ENCODE results near the gene KRTAP9-9. TPM values are rescaled to one million over a fixed set of nuclear protein-coding genes. Genes with fewer than 3 reads are reported as not detected.
"Not testable (repeated sequence)": the region's sequence is repeated elsewhere in the genome, so short reads cannot be mapped to it uniquely, and the experiment has no call there.

Gene KRTAP9-9
- total RNA-seq, 1 experiment from 2014 or later: not detected

DNA sequence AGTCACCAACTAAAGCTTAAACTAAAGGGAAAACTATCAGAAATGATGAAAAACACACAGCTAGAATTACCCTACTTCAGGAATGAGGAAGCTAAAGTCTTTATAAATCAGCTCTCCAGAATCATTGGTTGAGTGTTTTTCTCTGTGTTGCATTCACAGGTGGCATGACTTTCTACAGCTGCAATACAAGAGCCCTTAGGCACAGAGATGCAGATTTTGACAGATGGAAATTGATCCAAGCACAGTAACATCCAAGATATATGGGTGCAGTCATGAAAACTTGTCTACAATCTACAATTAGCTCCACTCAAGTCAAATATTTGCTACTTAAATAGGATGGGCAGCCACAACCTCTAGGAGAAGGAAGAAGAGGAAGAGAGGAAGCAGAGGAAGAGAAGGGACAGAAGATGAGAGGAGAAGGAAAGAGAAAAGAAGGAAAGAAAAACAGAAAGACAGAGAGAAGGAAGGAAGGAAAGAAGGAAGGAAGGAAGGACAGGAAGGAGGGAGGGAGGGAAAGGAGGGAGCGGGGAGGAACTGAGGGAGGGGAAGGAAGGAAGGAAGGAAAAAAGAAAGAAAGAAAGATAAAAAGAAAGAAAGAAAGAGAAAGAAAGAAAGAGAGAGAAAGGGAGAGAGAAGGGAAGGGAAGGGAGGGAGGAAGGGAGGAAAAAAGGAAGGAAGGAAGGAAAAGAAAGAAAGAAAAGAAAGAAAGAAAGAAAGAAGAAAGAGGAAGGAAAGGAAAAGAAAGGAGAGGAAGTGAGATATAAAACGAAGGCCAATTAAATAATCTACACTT is 8.0 kb upstream of the KRTAP9-9 start:
- H3K4me1 ChIP-seq (replicated peaks); H3K27ac ChIP-seq; DNase-seq (ENCODE audit: low read depth in 1 of 2, low spot score in 2 of 2); H3K36me3 ChIP-seq; H3K27me3 ChIP-seq (replicated peaks); H3K9me3 ChIP-seq (replicated peaks); H3K4me3 ChIP-seq: not testable (repeated sequence)

DNA sequence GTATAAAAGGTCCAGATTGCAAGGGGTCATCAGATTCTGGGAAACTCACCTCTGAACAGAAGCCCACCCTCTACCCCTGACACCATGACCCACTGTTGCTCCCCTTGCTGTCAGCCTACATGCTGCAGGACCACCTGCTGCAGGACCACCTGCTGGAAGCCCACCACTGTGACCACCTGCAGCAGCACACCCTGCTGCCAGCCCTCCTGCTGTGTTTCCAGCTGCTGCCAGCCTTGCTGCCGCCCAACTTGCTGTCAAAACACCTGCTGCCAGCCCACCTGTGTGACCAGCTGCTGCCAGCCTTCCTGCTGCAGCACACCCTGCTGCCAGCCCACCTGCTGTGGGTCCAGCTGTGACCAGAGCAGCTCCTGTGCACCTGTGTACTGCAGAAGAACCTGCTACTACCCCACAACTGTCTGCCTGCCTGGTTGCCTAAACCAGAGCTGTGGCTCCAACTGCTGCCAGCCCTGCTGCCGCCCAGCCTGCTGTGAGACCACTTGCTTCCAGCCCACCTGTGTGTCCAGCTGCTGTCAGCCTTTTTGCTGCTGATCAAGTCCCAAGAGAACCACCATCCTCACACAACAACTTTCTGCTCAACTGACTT is 5.4 kb upstream of the KRTAP9-9 start, which contains the start of gene KRTAP9-4:
Gene KRTAP9-4 (plus strand): TSS at position 51 of the 604 bp plus-strand sequence. CDS start 34 bp downstream, at position 85.
- not testable (repeated sequence) for H3K27ac ChIP-seq

DNA sequence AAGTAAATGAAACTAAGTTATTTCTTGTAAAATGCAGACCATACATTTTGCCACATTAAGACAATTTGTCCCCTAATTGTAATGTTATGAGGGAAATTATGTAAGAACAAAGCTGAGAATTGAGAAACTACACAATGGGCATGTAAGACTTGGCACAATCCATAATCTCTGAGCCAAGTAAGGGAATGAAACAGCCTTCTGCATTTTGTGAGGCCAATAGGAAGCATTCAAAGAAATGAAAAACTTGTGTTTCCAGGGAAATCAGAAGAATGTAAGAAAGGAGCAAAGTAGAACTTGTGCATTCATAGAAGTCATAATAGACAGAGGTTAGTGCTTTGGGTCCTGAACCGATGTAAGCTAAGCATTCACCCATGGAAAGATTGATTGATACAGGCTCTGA is 3.9 kb upstream of the KRTAP9-9 start:
- Histone ChIP-seq H3K36me3 (no peaks in the 10 kb centered on the region), H3K27ac (no peak overlapping the region), H3K9me3 (replicated peaks) (no peaks in the 10 kb centered on the region), H3K4me1 (replicated peaks) (no peaks in the 10 kb centered on the region), H3K4me3 (no peak overlapping the region), H3K27me3 (replicated peaks) (peaks cover 13% of the 10 kb centered on the region)
- no peak for DNase-seq (ENCODE audit: low read depth in 1 of 2, low spot score in 2 of 2)

More for the DNA sequence above, 5.4 kb upstream of the KRTAP9-9 start, which contains the start of gene KRTAP9-4:
- H3K27me3 ChIP-seq (replicated peaks): peaks cover 13% of the 10 kb centered on the region
- not testable (repeated sequence) for H3K36me3 ChIP-seq; H3K4me3 ChIP-seq; DNase-seq (ENCODE audit: low read depth in 1 of 2, low spot score in 2 of 2); H3K4me1 ChIP-seq (replicated peaks); H3K9me3 ChIP-seq (replicated peaks)

DNA sequence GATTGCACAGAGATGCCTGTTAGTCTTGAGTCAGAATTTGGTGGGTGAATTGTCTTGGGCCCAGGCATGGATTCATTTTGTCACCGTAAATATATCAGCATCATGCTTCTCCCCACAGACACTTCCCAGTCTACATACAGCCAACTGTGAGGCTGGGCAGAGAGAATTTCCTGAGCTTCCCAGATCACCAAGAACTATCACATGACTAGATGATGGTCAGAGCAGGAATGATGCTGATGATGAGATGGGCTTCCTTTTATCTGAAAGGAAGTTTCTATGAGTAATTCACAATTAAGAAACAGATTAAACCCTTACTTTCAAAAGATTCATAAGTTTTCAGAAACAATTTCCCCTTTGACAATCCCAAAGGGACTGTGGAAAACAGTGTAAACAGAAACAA is 323 bp upstream of the KRTAP9-9 start:
- Histone ChIP-seq H3K4me3 (no peak overlapping the region), H3K36me3 (no peaks in the 10 kb centered on the region), H3K9me3 (replicated peaks) (no peaks in the 10 kb centered on the region), H3K27ac (no peak overlapping the region), H3K4me1 (replicated peaks) (no peaks in the 10 kb centered on the region), H3K27me3 (replicated peaks) (peaks cover 16% of the 10 kb centered on the region)
- DNase-seq (ENCODE audit: low read depth in 1 of 2, low spot score in 2 of 2): no peak

DNA sequence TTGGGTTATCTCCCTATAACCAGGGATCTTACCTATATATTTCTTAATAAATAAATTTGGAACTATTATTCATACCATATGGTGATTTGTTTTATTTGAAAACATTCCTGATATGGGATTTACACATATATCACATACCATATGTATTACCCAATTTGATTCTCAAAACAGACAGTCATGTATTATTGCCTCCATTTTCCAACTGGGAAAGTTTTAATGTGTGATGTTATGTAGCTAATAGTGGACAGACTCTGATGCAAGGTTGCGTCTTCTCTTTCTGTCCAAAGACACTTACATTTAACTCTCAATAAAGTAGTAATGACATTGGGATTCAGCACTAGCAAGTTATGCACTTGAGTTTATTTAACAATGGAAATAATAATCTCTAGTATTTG is 1.1 kb downstream of the KRTAP9-9 start:
- H3K4me1 ChIP-seq (replicated peaks): no peaks in the 10 kb centered on the region
- peaks cover 16% of the 10 kb centered on the region for H3K27me3 ChIP-seq (replicated peaks)
- no peak overlapping the region for H3K4me3 ChIP-seq

DNA sequence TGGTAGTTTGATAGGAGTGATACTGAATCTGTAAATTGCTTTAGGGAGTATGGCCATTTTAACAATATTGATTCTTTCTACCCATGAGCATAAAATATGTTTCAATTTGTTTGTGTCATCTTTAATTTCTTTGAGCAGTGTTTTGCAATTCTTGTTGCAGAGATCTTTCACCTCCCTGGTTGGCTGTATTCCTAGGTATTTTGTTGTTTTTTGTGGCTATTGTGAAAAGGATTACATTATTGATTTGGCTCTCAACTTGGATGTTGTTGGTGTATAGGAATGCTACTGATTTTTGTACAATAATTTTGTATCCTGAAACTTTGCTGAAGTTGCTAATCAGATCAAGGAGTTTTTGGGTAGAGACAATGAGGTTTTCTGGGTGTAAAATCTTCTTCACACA is 3.2 kb downstream of the KRTAP9-9 start:
- no peaks in the 10 kb centered on the region for H3K4me1 ChIP-seq (replicated peaks)
- DNase-seq (ENCODE audit: low read depth in 1 of 2, low spot score in 2 of 2): no peak
- H3K27me3 ChIP-seq (replicated peaks): peaks cover 7% of the 10 kb centered on the region

More for the DNA sequence above, 1.1 kb downstream of the KRTAP9-9 start:
- no peaks in the 10 kb centered on the region for H3K36me3 ChIP-seq
- DNase-seq (ENCODE audit: low read depth in 1 of 2, low spot score in 2 of 2): no peak
- H3K9me3 ChIP-seq (replicated peaks): no peaks in the 10 kb centered on the region
- no peak overlapping the region for H3K27ac ChIP-seq

DNA sequence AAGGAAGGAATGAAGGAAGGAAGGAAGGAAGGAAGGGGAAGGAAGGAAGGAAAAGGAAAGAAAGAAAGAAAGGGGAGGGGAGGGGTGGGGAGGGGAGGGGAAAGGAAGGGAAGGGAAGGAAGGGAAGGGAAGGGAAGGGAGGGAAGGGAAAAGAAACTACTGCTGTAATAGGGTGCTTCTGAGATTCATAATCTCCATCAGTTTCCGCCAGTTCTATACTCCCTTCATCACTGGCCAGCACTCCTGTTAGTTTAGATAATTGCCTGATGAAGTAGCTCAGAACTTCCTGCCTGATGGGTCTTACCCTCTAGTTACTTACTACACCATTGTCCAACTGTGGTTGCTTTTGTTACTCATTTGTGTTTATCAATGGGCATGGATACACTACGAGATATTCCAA is 8.0 kb downstream of the KRTAP9-9 start:
- H3K36me3 ChIP-seq: no peaks in the 10 kb centered on the region

More for the DNA sequence above, 3.2 kb downstream of the KRTAP9-9 start:
- H3K9me3 ChIP-seq (replicated peaks): no peaks in the 10 kb centered on the region
- H3K27ac ChIP-seq: no peak overlapping the region
- H3K36me3 ChIP-seq: no peaks in the 10 kb centered on the region
- no peak overlapping the region for H3K4me3 ChIP-seq

DNA sequence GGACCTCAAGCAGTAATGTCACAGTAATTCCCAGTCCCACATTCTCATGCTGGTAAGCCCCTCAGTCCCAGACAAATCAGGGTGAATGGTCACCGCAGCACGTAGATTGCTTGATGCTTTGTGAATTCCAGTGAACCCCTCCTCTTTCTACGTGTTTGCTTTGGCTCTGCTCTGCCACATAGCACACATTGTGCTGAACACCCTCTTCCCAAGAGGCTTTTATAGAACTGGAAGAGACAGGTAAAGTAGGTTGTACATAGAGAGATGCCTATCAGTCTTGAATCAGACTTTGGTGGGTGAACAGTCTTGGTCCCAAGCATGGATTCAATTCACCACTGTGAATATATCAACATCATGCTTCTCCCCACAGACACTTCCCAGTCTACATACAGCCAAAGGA is 9.4 kb downstream of the KRTAP9-9 start:
- H3K27me3 ChIP-seq (replicated peaks): no peaks in the 10 kb centered on the region
- no peak overlapping the region for H3K27ac ChIP-seq
- DNase-seq (ENCODE audit: low read depth in 1 of 2, low spot score in 2 of 2): peak in 1 of 2 experiments; percentile 0
- no peaks in the 10 kb centered on the region for H3K4me1 ChIP-seq (replicated peaks)
- H3K36me3 ChIP-seq: no peaks in the 10 kb centered on the region
- no peaks in the 10 kb centered on the region for H3K9me3 ChIP-seq (replicated peaks)
- no peak overlapping the region for H3K4me3 ChIP-seq

More for the DNA sequence above, 8.0 kb downstream of the KRTAP9-9 start:
- H3K27ac ChIP-seq: no peak overlapping the region
- H3K27me3 ChIP-seq (replicated peaks): no peaks in the 10 kb centered on the region
- H3K9me3 ChIP-seq (replicated peaks): no peaks in the 10 kb centered on the region
- no peak overlapping the region for H3K4me3 ChIP-seq
- no peak for DNase-seq (ENCODE audit: low read depth in 1 of 2, low spot score in 2 of 2)
- H3K4me1 ChIP-seq (replicated peaks): no peaks in the 10 kb centered on the region

DNA sequence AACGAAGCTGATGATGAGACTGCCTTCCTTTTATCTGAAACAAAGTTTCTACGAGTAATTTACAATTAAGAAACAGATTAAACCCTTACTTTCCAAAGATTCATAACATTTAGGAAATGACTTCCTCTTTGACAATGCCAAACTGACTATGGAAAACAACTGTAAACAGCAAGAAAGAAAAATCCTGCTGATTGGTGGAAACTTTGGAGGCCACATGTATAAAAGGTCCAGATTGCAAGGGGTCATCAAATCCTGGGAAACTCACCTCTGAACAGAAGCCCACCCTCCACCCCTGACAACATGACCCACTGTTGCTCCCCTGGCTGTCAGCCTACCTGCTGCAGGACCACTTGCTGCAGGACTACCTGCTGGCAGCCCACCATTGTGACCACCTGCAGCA is 9.9 kb downstream of the KRTAP9-9 start, which contains the start of gene KRTAP9-6:
Gene KRTAP9-6 (plus strand): TSS at position 301 of the 400 bp plus-strand sequence. CDS start 0 bp downstream, at position 301.
- Histone ChIP-seq H3K4me1 (replicated peaks) (no peaks in the 10 kb centered on the region), H3K27ac (no peak within 1 kb of the TSS), H3K4me3 (no peak within 1 kb of the TSS), H3K27me3 (replicated peaks) (no peaks in the 10 kb centered on the region), H3K36me3 (no peaks in the 10 kb centered on the region), H3K9me3 (replicated peaks) (no peaks in the 10 kb centered on the region)
- no peak for DNase-seq (ENCODE audit: low read depth in 1 of 2, low spot score in 2 of 2)

DNA sequence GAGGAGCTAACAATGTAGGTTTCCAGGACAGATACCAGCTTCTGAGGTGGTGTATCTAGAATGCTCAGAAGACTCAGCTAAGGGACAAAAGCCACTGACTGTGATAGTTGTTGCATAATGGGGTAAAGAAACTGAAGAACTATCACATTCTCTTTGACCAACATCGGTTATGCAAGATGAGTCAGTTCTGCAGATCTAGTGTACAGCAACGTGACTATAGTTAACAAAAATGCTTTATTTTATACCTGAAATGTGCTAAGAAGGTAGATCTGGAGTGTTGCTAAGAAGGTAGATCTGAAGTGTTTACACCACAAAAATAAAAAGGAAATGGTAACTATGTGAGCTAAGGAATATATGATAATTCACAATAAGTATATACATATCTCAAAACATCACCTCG is 12.5 kb downstream of the KRTAP9-9 start:
- Histone ChIP-seq H3K27me3 (replicated peaks) (no peaks in the 10 kb centered on the region), H3K9me3 (replicated peaks) (no peaks in the 10 kb centered on the region), H3K36me3 (no peaks in the 10 kb centered on the region), H3K4me3 (no peak overlapping the region), H3K27ac (no peak overlapping the region), H3K4me1 (replicated peaks) (no peaks in the 10 kb centered on the region)
- no peak for DNase-seq (ENCODE audit: low read depth in 1 of 2, low spot score in 2 of 2)

DNA sequence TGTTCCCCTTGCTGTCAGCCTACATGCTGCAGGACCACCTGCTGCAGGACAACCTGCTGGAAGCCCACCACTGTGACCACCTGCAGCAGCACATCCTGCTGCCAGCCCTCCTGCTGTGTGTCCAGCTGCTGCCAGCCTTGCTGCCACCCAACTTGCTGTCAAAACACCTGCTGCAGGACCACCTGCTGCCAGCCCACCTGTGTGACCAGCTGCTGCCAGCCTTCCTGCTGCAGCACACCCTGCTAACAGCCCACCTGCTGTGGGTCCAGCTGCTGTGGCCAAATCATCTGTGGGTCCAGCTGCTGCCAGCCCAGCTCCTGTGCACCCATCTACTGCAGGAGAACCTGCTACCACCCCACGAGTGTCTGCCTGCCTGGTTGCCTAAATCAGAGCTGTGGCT is 16.1 kb downstream of the KRTAP9-9 start:
- not testable (repeated sequence) for H3K9me3 ChIP-seq (replicated peaks); H3K36me3 ChIP-seq; H3K27ac ChIP-seq; H3K4me3 ChIP-seq; DNase-seq (ENCODE audit: low read depth in 1 of 2, low spot score in 2 of 2); H3K4me1 ChIP-seq (replicated peaks); H3K27me3 ChIP-seq (replicated peaks)

DNA sequence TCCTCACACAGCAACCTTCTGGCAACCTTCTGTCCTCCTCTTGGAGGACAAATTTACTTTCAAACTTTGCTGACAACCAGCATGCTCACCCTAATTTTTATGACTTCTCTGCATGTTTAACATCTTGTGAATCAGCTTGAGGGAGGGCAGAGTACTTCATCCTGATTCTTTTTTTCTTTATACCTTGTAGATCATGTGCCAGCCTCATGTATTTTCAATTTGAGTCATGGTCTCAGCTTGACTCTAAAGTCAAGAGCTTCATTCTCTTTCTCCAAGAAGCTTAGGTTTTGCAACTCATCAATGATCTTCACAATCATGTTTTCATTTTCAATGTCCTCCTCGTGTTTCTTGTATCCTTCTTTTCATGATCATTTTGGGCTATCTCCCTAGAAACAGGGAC is 16.7 kb downstream of the KRTAP9-9 start:
- Histone ChIP-seq H3K9me3 (replicated peaks) (no peaks in the 10 kb centered on the region), H3K27ac (no peak overlapping the region), H3K4me3 (no peak overlapping the region), H3K27me3 (replicated peaks) (no peaks in the 10 kb centered on the region), H3K36me3 (no peaks in the 10 kb centered on the region), H3K4me1 (replicated peaks) (no peaks in the 10 kb centered on the region)
- no peak for DNase-seq (ENCODE audit: low read depth in 1 of 2, low spot score in 2 of 2)

DNA sequence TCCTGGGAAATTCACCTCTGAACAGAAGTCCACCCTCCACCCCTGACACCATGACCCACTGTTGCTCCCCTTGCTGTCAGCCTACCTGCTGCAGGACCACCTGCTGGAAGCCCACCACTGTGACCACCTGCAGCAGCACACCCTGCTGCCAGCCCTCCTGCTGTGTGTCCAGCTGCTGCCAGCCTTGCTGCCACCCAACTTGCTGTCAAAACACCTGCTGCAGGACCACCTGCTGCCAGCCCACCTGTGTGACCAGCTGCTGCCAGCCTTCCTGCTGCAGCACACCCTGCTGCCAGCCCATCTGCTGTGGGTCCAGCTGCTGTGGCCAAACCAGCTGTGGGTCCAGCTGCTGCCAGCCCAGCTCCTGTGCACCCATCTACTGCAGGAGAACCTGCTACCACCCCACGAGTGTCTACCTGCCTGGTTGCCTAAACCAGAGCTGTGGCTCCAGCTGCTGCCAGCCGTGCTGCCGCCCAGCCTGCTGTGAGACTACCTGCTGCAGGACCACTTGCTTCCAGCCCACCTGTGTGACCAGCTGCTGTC is 20.5 kb downstream of the KRTAP9-9 start, which contains the start of gene KRTAP9-7:
Gene KRTAP9-7 (plus strand): TSS at position 51 of the 543 bp plus-strand sequence. CDS start 0 bp downstream, at position 51.
- not testable (repeated sequence) for H3K4me1 ChIP-seq (replicated peaks); H3K9me3 ChIP-seq (replicated peaks); DNase-seq (ENCODE audit: low read depth in 1 of 2, low spot score in 2 of 2); H3K4me3 ChIP-seq; H3K27me3 ChIP-seq (replicated peaks); H3K36me3 ChIP-seq; H3K27ac ChIP-seq

Measured in SJSA1 (cell line).